Neural cell (in vitro differentiated cells): ENCODE results near the gene FCMR. TPM values are rescaled to one million over a fixed set of nuclear protein-coding genes. Genes with fewer than 3 reads are reported as not detected.

Experiments used
- H2AFZ ChIP-seq: fragments of 200-600, 300-800 bp; sonication (generic), shearing (Covaris generic); 2 replicates; pipeline ENCODE4 v1.6.0; 2014; ENCODE audit warnings: low read depth, mild to moderate bottlenecking, antibody characterized with exemption, low read length, moderate library complexity
- H3F3A ChIP-seq: fragments of 200-600 bp; shearing (Covaris generic); 2 replicates; pipeline ENCODE4 v1.6.1; 2016; ENCODE audit warnings: mild to moderate bottlenecking, moderate library complexity, mixed read lengths, antibody characterized with exemption, low read length; ENCODE audit not compliant: insufficient read depth, poor library complexity, severe bottlenecking
- H3K27ac ChIP-seq: fragments of 200-600, 300-800 bp; sonication (generic), shearing (Covaris generic); 2 replicates; pipeline ENCODE4 v1.5.1; 2014; ENCODE audit warnings: mild to moderate bottlenecking, low read length, moderate library complexity
- H3K27me3 ChIP-seq: fragments of 300-800, 200-600 bp; sonication (generic), shearing (Covaris generic); 2 replicates; pipeline ENCODE4 v1.6.0; 2014; ENCODE audit warnings: mild to moderate bottlenecking, low read depth, low read length, moderate library complexity; ENCODE audit not compliant: insufficient read depth
- H3K36me3 ChIP-seq: fragments of 300-800, 200-600 bp; sonication (generic), shearing (Covaris generic); 2 replicates; pipeline ENCODE4 v1.5.1; 2014; ENCODE audit warnings: mild to moderate bottlenecking, antibody characterized with exemption, low read length, moderate library complexity; ENCODE audit not compliant: insufficient read depth
- H3K4me2 ChIP-seq: fragments of 300-800, 200-600 bp; sonication (generic), shearing (Covaris generic); 2 replicates; pipeline ENCODE4 v1.6.0; 2014; ENCODE audit warnings: mild to moderate bottlenecking, low read length
- H3K4me3 ChIP-seq: fragments of 300-800, 200-600 bp; sonication (generic), shearing (Covaris generic); 2 replicates; pipeline ENCODE4 v1.5.1; 2014; ENCODE audit warnings: mild to moderate bottlenecking, low read length, moderate library complexity
- H3K79me2 ChIP-seq: fragments of 200-600 bp; shearing (Covaris generic); replicated peaks from 2 replicates; pipeline ENCODE4 v1.6.0; 2014; ENCODE audit warnings: mild to moderate bottlenecking, low read length, moderate library complexity; ENCODE audit not compliant: insufficient read depth
- H3K9ac ChIP-seq: fragments of 300-800, 200-600 bp; sonication (generic), shearing (Covaris generic); 2 replicates; pipeline ENCODE4 v1.6.1; 2016; ENCODE audit warnings: mild to moderate bottlenecking, low read length, mixed read lengths
- H3K9me2 ChIP-seq: fragments of 200-600 bp; shearing (Covaris generic); 2 replicates; pipeline ENCODE4 v1.6.1; 2016; ENCODE audit warnings: mild to moderate bottlenecking, low read length, mixed read lengths; ENCODE audit not compliant: insufficient read depth
- H3K9me3 ChIP-seq: fragments of 200-600, 300-800 bp; sonication (generic), shearing (Covaris generic); 2 replicates; pipeline ENCODE4 v1.6.1; 2016; ENCODE audit warnings: mild to moderate bottlenecking, mixed run types, low read length, moderate library complexity, mixed read lengths
- H4K20me1 ChIP-seq: fragments of 200-600 bp; shearing (Covaris generic); 2 replicates; pipeline ENCODE4 v1.6.1; 2016; ENCODE audit warnings: mild to moderate bottlenecking, mixed run types; ENCODE audit not compliant: insufficient read depth
- CTCF ChIP-seq: fragments of 450-650 bp; IDR thresholded peaks from 2 replicates; pipeline ENCODE4 v1.5.1; 2014; ENCODE audit warnings: antibody characterized with exemption, mild to moderate bottlenecking, moderate library complexity; ENCODE audit not compliant: poor library complexity, severe bottlenecking
- EP300 ChIP-seq: fragments of 450-650 bp; conservative IDR thresholded peaks from 2 replicates; pipeline ENCODE4 v1.6.1; 2014; ENCODE audit warnings: antibody characterized with exemption, mild to moderate bottlenecking, moderate library complexity; ENCODE audit not compliant: poor library complexity, severe bottlenecking
- EZH2 ChIP-seq: fragments of 200-600, 300-800 bp; shearing (Covaris generic), sonication (generic); IDR thresholded peaks from 2 replicates; pipeline ENCODE4 v1.6.1; 2014; ENCODE audit warnings: antibody characterized with exemption, low read length, borderline replicate concordance, mild to moderate bottlenecking; ENCODE audit not compliant: insufficient read depth, poor library complexity, severe bottlenecking
- MXI1 ChIP-seq: fragments of 450-650 bp; conservative IDR thresholded peaks from 2 replicates; pipeline ENCODE4 v1.6.1; 2014; ENCODE audit warnings: antibody characterized with exemption, mild to moderate bottlenecking; ENCODE audit not compliant: poor library complexity, severe bottlenecking
- POLR2AphosphoS5 ChIP-seq: IDR thresholded peaks from 2 replicates; pipeline ENCODE4 v1.6.1; 2012
- RAD21 ChIP-seq: fragments of 450-650 bp; conservative IDR thresholded peaks from 2 replicates; pipeline ENCODE4 v1.6.1; 2014; ENCODE audit warnings: antibody characterized with exemption, mild to moderate bottlenecking, moderate library complexity
- SMC3 ChIP-seq: fragments of 450-650 bp; conservative IDR thresholded peaks from 2 replicates; pipeline ENCODE4 v1.6.1; 2014; ENCODE audit warnings: antibody characterized with exemption, mild to moderate bottlenecking, moderate library complexity; ENCODE audit not compliant: poor library complexity
- TAF1 ChIP-seq: IDR thresholded peaks from 2 replicates; pipeline ENCODE4 v1.6.1; 2012; ENCODE audit warnings: low read depth
- polyA plus RNA-seq: library from polyadenylated mRNA; depleted of rRNA; stranded (reverse); fragments of >200 nt; gene quantifications from 2 replicates; pipeline ENCODE4 v1.2.3, GENCODE V29; 2014
- TF ChIP-seq, protein P1 (sequence below): IDR thresholded peaks from 2 replicates; pipeline ENCODE4 v1.6.1; 2012; ENCODE audit warnings: borderline replicate concordance

Gene FCMR
- polyA plus RNA-seq, 1 donor from 2014 or later = not detected

- H3K36me3 ChIP-seq = no peaks in the 10 kb centered on the region
- H3K9me2 ChIP-seq = no peaks in the 10 kb centered on the region
- H4K20me1 ChIP-seq = no peaks in the 10 kb centered on the region
- no peaks in the 10 kb centered on the region for H3F3A ChIP-seq
- H3K4me2 ChIP-seq = no peak overlapping the region
- H3K4me3 ChIP-seq = no peak overlapping the region
- no peak for TF ChIP-seq POLR2AphosphoS5
- TF ChIP-seq MXI1 = no peak
- no peak overlapping the region for H2AFZ ChIP-seq
- no peaks in the 10 kb centered on the region for H3K27me3 ChIP-seq
- H3K27ac ChIP-seq = no peak overlapping the region
- no peak overlapping the region for H3K9ac ChIP-seq
- H3K9me3 ChIP-seq = no peaks in the 10 kb centered on the region
- no peaks in the 10 kb centered on the region for H3K79me2 ChIP-seq
Measured at GRCh38 chr1:206896261-206896660, 25.5 kb downstream of the FCMR start.

DNA sequence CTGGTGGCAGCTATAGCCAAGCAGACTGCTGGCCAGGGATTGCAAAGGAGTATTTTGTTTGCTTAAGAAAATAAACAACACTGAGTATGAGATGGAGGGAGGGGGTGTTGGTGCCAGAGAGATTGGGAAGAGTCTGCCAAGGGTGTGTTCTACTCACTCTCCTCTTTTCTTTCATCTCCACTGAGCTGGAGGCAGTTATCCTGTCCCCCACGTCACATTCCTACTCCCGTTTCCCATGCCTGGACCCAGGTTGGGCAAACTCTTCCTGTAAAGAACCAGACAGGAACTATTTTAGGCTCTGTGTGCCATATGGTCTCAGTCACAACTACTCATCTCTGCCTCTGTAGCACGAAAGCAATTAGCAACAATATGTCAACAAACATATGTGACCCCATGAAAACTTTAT lies 25.9 kb downstream of the FCMR start:
- Histone ChIP-seq H2AFZ (no peak overlapping the region), H3K27ac (no peak overlapping the region), H3K79me2 (no peaks in the 10 kb centered on the region), H3K4me3 (no peak overlapping the region), H3K4me2 (no peak overlapping the region), H3K9ac (no peak overlapping the region), H3K36me3 (no peaks in the 10 kb centered on the region), H3K27me3 (no peaks in the 10 kb centered on the region), H3K9me2 (no peaks in the 10 kb centered on the region), H3K9me3 (no peaks in the 10 kb centered on the region), H3F3A (no peaks in the 10 kb centered on the region), H4K20me1 (no peaks in the 10 kb centered on the region)
- TF ChIP-seq RAD21 (no peak), EZH2 (no peak), CTCF (no peak), EP300 (no peak), TAF1 (no peak), MXI1 (no peak), POLR2AphosphoS5 (no peak), SMC3 (no peak)
- TF ChIP-seq, protein P1, sequence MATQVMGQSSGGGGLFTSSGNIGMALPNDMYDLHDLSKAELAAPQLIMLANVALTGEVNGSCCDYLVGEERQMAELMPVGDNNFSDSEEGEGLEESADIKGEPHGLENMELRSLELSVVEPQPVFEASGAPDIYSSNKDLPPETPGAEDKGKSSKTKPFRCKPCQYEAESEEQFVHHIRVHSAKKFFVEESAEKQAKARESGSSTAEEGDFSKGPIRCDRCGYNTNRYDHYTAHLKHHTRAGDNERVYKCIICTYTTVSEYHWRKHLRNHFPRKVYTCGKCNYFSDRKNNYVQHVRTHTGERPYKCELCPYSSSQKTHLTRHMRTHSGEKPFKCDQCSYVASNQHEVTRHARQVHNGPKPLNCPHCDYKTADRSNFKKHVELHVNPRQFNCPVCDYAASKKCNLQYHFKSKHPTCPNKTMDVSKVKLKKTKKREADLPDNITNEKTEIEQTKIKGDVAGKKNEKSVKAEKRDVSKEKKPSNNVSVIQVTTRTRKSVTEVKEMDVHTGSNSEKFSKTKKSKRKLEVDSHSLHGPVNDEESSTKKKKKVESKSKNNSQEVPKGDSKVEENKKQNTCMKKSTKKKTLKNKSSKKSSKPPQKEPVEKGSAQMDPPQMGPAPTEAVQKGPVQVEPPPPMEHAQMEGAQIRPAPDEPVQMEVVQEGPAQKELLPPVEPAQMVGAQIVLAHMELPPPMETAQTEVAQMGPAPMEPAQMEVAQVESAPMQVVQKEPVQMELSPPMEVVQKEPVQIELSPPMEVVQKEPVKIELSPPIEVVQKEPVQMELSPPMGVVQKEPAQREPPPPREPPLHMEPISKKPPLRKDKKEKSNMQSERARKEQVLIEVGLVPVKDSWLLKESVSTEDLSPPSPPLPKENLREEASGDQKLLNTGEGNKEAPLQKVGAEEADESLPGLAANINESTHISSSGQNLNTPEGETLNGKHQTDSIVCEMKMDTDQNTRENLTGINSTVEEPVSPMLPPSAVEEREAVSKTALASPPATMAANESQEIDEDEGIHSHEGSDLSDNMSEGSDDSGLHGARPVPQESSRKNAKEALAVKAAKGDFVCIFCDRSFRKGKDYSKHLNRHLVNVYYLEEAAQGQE = no peak

- Histone ChIP-seq H3F3A (no peaks in the 10 kb centered on the region), H3K79me2 (no peaks in the 10 kb centered on the region), H2AFZ (no peak overlapping the region), H3K27ac (no peak overlapping the region), H3K9me2 (no peaks in the 10 kb centered on the region), H3K9ac (no peak overlapping the region), H3K9me3 (no peaks in the 10 kb centered on the region), H3K36me3 (no peaks in the 10 kb centered on the region), H3K27me3 (no peaks in the 10 kb centered on the region), H4K20me1 (no peaks in the 10 kb centered on the region), H3K4me3 (no peak overlapping the region), H3K4me2 (no peak overlapping the region)
- TF ChIP-seq RAD21 (no peak), SMC3 (no peak), MXI1 (no peak), POLR2AphosphoS5 (no peak), TAF1 (no peak), CTCF (no peak), EZH2 (no peak), EP300 (no peak)
- TF ChIP-seq, protein P1 = no peak
Measured at GRCh38 chr1:206895325-206895724, 26.4 kb downstream of the FCMR start.
